PC-3 (cell line): ENCODE results near the gene JCHAIN. TPM values are rescaled to one million over a fixed set of nuclear protein-coding genes. Genes with fewer than 3 reads are reported as not detected.

Experiments
- ATAC-seq: fragments of 200-7000 bp; cut with Tn5 transposase; 2 replicates; pipeline ENCODE4 v1.9.1; 2020; ENCODE audit warnings: mild to moderate bottlenecking, moderate library complexity
- BruUV-seq: library from RNA; stranded (reverse); fragments of 400-500 nt; replicated peaks from 2 replicates; lab custom pipeline; 2021; lab: Mats Ljungman, UMichigan
- CTCF ChIA-PET: fragments of 300-600 bp; sonication (Branson Sonifier 250); formaldehyde crosslinking; loops from one replicate; lab custom pipeline; 2022; ENCODE audit warnings: antibody characterized with exemption; lab: Charles Lee
- POLR2A ChIA-PET: fragments of 300-600 bp; sonication (Branson Sonifier 250); formaldehyde crosslinking; loops from one replicate; lab custom pipeline; 2022; ENCODE audit warnings: antibody characterized with exemption; ENCODE audit not compliant: unreplicated experiment; lab: Charles Lee
- DNase-seq: peaks from one replicate; pipeline ENCODE4 v3.0.0-alpha.2; 2015
- H2AFZ ChIP-seq: fragments of 300-600 bp; sonication (generic); 2 replicates; pipeline ENCODE4 v1.6.0; 2016; ENCODE audit warnings: antibody characterized with exemption, low read length
- H3F3A ChIP-seq: fragments of 300-600 bp; sonication (generic); one replicate; pipeline ENCODE4 v1.6.0; 2017; ENCODE audit warnings: antibody characterized with exemption, low read length, control low read depth, mild to moderate bottlenecking; ENCODE audit not compliant: unreplicated experiment
- H3K27ac ChIP-seq: fragments of 300-600 bp; sonication (generic); 2 replicates; pipeline ENCODE4 v1.5.1; 2016; ENCODE audit warnings: mild to moderate bottlenecking, low read length
- H3K27me3 ChIP-seq: fragments of 300-600 bp; sonication (generic); 2 replicates; pipeline ENCODE4 v1.6.1; 2016; ENCODE audit warnings: low read length, mixed read lengths
- H3K36me3 ChIP-seq: fragments of 300-600 bp; sonication (generic); 2 replicates; pipeline ENCODE4 v1.6.1; 2016; ENCODE audit warnings: low read depth, mixed run types, low read length, mixed read lengths
- H3K4me1 ChIP-seq: fragments of 300-600 bp; sonication (generic); 2 replicates; pipeline ENCODE4 v1.5.1; 2016; ENCODE audit warnings: low read length; ENCODE audit not compliant: insufficient read depth
- H3K4me2 ChIP-seq: fragments of 300-600 bp; sonication (generic); 2 replicates; pipeline ENCODE4 v1.6.0; 2016; ENCODE audit warnings: low read length
- H3K4me3 ChIP-seq: fragments of 300-600 bp; sonication (generic); 2 replicates; pipeline ENCODE4 v1.5.1; 2016; ENCODE audit warnings: mild to moderate bottlenecking, low read length, mixed read lengths
- H3K79me2 ChIP-seq: fragments of 300-600 bp; sonication (generic); 2 replicates; pipeline ENCODE4 v1.6.1; 2017; ENCODE audit warnings: low read length, mixed read lengths
- H3K9ac ChIP-seq: fragments of 300-600 bp; sonication (generic); 2 replicates; pipeline ENCODE4 v1.6.0; 2016; ENCODE audit warnings: mild to moderate bottlenecking, low read length
- H3K9me2 ChIP-seq: fragments of 300-600 bp; sonication (generic); replicated peaks from 2 replicates; pipeline ENCODE4 v1.6.1; 2016; ENCODE audit warnings: mixed run types, low read length, mixed read lengths
- H3K9me3 ChIP-seq: fragments of 300-600 bp; sonication (generic); 2 replicates; pipeline ENCODE4 v1.6.1; 2016; ENCODE audit warnings: low read length, mixed read lengths
- H4K20me1 ChIP-seq: fragments of 300-600 bp; sonication (generic); 2 replicates; pipeline ENCODE4 v1.6.1; 2016; ENCODE audit warnings: low read length, mixed read lengths
- EZH2 ChIP-seq: fragments of 300-600 bp; sonication (generic); IDR thresholded peaks from one replicate; pipeline ENCODE4 v1.6.1; 2017; ENCODE audit warnings: antibody characterized with exemption, mild to moderate bottlenecking, low read length; ENCODE audit not compliant: unreplicated experiment
- EZH2phosphoT487 ChIP-seq: fragments of 300-600 bp; sonication (generic); IDR thresholded peaks from 2 replicates; pipeline ENCODE4 v1.6.1; 2018; ENCODE audit warnings: mild to moderate bottlenecking, antibody characterized with exemption, low read length, borderline replicate concordance
- intact Hi-C: fragments of 100-400 bp; cut with micrococcal nuclease; formaldehyde crosslinking; loops from 2 replicates; pipeline ENCODE4 v1.9.0; 2023
- total RNA-seq: library from RNA; depleted of rRNA; stranded (reverse); fragments of >200 nt; gene quantifications from 2 replicates; pipeline ENCODE4 v1.2.3, GENCODE V29; 2014
- TF ChIP-seq, protein P1 (sequence below): fragments of 300-600 bp; sonication (generic); conservative IDR thresholded peaks from 2 replicates; pipeline ENCODE4 v1.5.1; 2017; ENCODE audit warnings: antibody characterized with exemption, low read depth, mild to moderate bottlenecking, low read length

Gene JCHAIN
- total RNA-seq, 1 experiment from 2014 or later = not detected

DNA sequence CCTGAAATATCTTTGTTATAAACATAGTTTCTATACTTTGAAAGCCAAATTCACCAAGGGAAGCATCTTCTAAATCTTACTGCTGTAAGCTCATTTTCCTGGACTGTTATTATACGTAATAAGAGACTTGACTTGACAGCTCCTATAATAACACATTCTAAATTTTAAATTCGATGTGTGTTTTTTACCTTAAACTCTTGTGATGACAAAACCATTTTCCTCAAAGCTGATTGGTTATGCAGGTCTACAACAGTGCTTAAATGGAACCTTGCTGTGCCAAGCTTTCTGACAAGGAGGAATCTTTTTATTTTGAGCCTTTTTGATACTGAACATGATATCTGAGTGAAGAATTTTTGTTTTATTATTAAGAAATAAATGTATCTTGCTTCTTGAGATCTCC, 37.9 kb downstream of the JCHAIN start, which contains the start of gene ENAM:
Gene ENAM, plus strand, starts transcription at position 301 of the 400 bp plus-strand sequence. CDS start 757 bp downstream, outside the sequence.
- peaks cover 13% of the 10 kb centered on the region for H3K4me1 ChIP-seq
- no peak within 1 kb of the TSS for H3K4me2 ChIP-seq
- TF ChIP-seq EZH2phosphoT487 (no peak), EZH2 (no peak)
- TF ChIP-seq, protein P1, sequence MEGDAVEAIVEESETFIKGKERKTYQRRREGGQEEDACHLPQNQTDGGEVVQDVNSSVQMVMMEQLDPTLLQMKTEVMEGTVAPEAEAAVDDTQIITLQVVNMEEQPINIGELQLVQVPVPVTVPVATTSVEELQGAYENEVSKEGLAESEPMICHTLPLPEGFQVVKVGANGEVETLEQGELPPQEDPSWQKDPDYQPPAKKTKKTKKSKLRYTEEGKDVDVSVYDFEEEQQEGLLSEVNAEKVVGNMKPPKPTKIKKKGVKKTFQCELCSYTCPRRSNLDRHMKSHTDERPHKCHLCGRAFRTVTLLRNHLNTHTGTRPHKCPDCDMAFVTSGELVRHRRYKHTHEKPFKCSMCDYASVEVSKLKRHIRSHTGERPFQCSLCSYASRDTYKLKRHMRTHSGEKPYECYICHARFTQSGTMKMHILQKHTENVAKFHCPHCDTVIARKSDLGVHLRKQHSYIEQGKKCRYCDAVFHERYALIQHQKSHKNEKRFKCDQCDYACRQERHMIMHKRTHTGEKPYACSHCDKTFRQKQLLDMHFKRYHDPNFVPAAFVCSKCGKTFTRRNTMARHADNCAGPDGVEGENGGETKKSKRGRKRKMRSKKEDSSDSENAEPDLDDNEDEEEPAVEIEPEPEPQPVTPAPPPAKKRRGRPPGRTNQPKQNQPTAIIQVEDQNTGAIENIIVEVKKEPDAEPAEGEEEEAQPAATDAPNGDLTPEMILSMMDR = no peak
- no peaks in the 10 kb centered on the region for H3K9me3 ChIP-seq
- no peaks in the 10 kb centered on the region for H3F3A ChIP-seq
- ATAC-seq (no peak), DNase-seq (no peak)
- no peaks in the 10 kb centered on the region for H3K27me3 ChIP-seq
- no TSS peak for BruUV-seq
- H3K4me3 ChIP-seq = no peak within 1 kb of the TSS
- intact Hi-C loops = no loop called here
- no peaks in the 10 kb centered on the region for H4K20me1 ChIP-seq
- H3K27ac ChIP-seq = no peak within 1 kb of the TSS
- H3K9me2 ChIP-seq = no peaks in the 10 kb centered on the region
- no peaks in the 10 kb centered on the region for H3K36me3 ChIP-seq
- no peak within 1 kb of the TSS for H3K9ac ChIP-seq
- ChIA-PET POLR2A (no interaction called here), CTCF (no interaction called here)
- H2AFZ ChIP-seq = peak within 1 kb of the TSS; percentile 10
- H3K79me2 ChIP-seq = no peaks in the 10 kb centered on the region

DNA sequence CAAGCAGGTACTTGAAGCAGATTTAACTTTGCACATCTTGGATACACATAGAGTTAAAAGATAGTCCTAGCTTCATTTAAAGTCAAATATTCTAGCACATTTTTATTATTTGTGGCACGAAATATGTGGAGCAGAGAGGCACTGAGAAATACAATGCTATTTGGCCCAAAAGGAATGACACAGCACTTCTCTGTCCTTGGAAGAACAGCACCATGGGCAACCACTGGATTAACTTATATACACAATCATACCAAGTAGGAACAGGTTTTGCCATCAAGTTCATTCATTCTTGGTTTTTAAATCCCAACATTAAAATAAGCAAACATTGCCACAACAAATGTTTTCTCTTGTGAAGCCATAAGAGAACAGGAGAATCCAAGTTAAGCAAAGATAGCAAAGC, 38.7 kb downstream of the JCHAIN start:
- Histone ChIP-seq H3K4me2 (no peak overlapping the region), H4K20me1 (no peaks in the 10 kb centered on the region), H3K79me2 (no peaks in the 10 kb centered on the region), H3K9me2 (no peaks in the 10 kb centered on the region), H3K4me3 (no peak overlapping the region), H3K9ac (no peak overlapping the region), H3K4me1 (peaks cover 12% of the 10 kb centered on the region), H3K27me3 (no peaks in the 10 kb centered on the region), H3F3A (no peaks in the 10 kb centered on the region), H3K27ac (no peak overlapping the region), H2AFZ (peak overlapping the region; percentile 10), H3K36me3 (no peaks in the 10 kb centered on the region), H3K9me3 (no peaks in the 10 kb centered on the region)
- no peak for TF ChIP-seq EZH2
- TF ChIP-seq, protein P1 = no peak
- no peak for TF ChIP-seq EZH2phosphoT487
- intact Hi-C loops = no loop called here
- CTCF ChIA-PET = no interaction called here
- POLR2A ChIA-PET = no interaction called here
- BruUV-seq = no TSS peak
- ATAC-seq (no peak), DNase-seq (no peak)

DNA sequence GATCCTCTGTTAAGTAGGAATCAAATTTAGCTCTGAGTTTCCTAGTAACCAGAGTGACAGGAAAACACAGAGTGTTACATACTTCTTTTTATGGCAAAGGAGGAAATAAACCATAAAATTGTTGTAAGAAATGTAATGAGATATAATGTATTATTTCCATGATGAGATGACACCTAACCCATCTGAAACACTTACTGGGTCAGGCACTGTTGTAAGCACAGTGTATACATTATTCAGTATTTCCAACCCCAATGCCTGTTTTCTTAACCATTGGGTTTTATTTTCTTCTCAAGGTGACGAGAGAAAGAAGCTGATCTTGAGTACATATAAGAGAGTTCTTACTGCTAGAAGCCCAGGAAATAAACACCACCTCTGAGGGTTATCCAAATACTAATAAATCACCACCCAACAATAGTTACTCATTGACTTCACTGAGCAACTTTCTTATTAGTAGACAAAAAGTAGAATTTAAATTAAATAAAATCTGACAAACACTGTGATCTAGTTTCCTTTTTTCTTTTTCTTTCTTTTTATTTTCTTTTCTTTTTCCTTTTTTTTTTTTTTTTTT, 42.0 kb downstream of the JCHAIN start:
- Histone ChIP-seq H3K4me3 (no peak overlapping the region), H3K4me2 (no peak overlapping the region), H3K9ac (no peak overlapping the region), H3K9me2 (no peaks in the 10 kb centered on the region), H2AFZ (peak overlapping the region; percentile 2; the same call in 1 of the 2 replicates), H3K79me2 (no peaks in the 10 kb centered on the region), H3K27me3 (no peaks in the 10 kb centered on the region), H3K9me3 (no peaks in the 10 kb centered on the region), H3F3A (no peaks in the 10 kb centered on the region), H3K4me1 (no peaks in the 10 kb centered on the region), H4K20me1 (no peaks in the 10 kb centered on the region), H3K27ac (no peak overlapping the region), H3K36me3 (no peaks in the 10 kb centered on the region)
- ChIA-PET CTCF (no interaction called here), POLR2A (interaction anchor here (0.9 kb wide), 1 partner anchor 80 kb away, joined by 3 read pairs; no protein-coding TSS in a partner anchor)
- ATAC-seq (peak; percentile 85), DNase-seq (peak; percentile 16)
- no TSS peak for BruUV-seq
- TF ChIP-seq EZH2phosphoT487 (no peak), EZH2 (no peak)
- TF ChIP-seq, protein P1 = no peak
- intact Hi-C loops = no loop called here
